ENCODE measurements around the gene NOB1.
"Not testable (repeated sequence)": the region's sequence is repeated elsewhere in the genome, so short reads cannot be mapped to it uniquely, and the experiment has no call there.

DNA sequence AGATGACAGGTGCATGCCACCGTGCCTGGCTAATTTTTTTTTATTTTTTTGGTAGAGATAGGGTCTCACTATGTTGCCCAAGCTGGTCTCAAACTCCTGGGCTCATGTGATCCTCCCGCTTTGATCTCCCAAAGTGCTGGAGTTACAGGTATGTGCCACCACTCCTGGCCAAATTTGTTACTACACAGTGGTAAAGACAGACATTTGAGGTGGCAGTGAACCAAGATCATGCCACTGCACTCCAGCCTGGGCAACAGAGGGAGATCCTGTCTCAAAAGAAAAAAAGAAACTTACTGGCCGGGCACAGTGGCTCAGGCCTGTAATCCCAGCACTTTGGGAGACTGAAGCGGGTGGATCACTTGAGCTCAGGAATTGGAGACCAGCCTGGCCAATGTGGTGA, 25.7 kb downstream of the NOB1 start:
- TF ChIP-seq, protein P1, sequence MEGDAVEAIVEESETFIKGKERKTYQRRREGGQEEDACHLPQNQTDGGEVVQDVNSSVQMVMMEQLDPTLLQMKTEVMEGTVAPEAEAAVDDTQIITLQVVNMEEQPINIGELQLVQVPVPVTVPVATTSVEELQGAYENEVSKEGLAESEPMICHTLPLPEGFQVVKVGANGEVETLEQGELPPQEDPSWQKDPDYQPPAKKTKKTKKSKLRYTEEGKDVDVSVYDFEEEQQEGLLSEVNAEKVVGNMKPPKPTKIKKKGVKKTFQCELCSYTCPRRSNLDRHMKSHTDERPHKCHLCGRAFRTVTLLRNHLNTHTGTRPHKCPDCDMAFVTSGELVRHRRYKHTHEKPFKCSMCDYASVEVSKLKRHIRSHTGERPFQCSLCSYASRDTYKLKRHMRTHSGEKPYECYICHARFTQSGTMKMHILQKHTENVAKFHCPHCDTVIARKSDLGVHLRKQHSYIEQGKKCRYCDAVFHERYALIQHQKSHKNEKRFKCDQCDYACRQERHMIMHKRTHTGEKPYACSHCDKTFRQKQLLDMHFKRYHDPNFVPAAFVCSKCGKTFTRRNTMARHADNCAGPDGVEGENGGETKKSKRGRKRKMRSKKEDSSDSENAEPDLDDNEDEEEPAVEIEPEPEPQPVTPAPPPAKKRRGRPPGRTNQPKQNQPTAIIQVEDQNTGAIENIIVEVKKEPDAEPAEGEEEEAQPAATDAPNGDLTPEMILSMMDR (IDR thresholded peaks at IDR 0.05; ENCODE audit: low read length): not testable (repeated sequence)
- not testable (repeated sequence) for TF ChIP-seq EZH2 (IDR thresholded peaks at IDR 0.05; ENCODE audit: borderline replicate concordance, low read length)

Measured in OCI-LY1 (cell line).